GM12891 (cell line): ENCODE results near the gene SHC3.

Experiments used
- POLR2A ChIP-seq: IDR thresholded peaks from 2 replicates; pipeline ENCODE4 v1.6.1; 2011; ENCODE audit warnings: low read depth, low read length, control low read depth
- POLR2AphosphoS5 ChIP-seq: IDR thresholded peaks from 2 replicates; pipeline ENCODE4 v1.6.1; 2011; ENCODE audit warnings: low read depth, low read length, control low read depth
- TAF1 ChIP-seq: IDR thresholded peaks from 2 replicates; pipeline ENCODE4 v1.6.1; 2011; ENCODE audit warnings: low read depth, low read length, control low read depth

GRCh38 chr9:89013660-89014059, 165.0 kb downstream of the SHC3 start:
- no peak for TF ChIP-seq POLR2A
- TF ChIP-seq POLR2AphosphoS5, result no peak
- TF ChIP-seq TAF1, result no peak
